HEK293 (cell line): Measurements from ENCODE around the gene ASPDH.

Experiments
- CTCF ChIA-PET: fragments of 350-600 bp; formaldehyde crosslinking; extraction: SDS; loops from one replicate; lab custom pipeline; 2021; ENCODE audit warnings: antibody characterized with exemption; lab: Yijun Ruan, JAX
- POLR2A ChIA-PET: fragments of 300-600 bp; formaldehyde crosslinking; extraction: SDS; loops from one replicate; lab custom pipeline; 2020; ENCODE audit warnings: antibody characterized with exemption, inconsistent platforms; lab: Yijun Ruan, JAX
- H3K27ac ChIP-seq: fragments of 200-500 bp; sonication (Bioruptor generic); 2 replicates; pipeline ENCODE4 v1.5.1; 2014; ENCODE audit warnings: low read depth, low read length, control low read depth, inconsistent platforms; ENCODE audit errors: extremely low read depth
- H3K36me3 ChIP-seq, 2 experiments: fragments of 200-500 bp in 1 of 2; sonication (Bioruptor generic) in 1 of 2; 1 replicate in 1 of 2; 2 replicates in 1 of 2; pipeline ENCODE4 v1.5.1; 2014 to 2017; ENCODE audit warnings: inconsistent platforms in 2 of 2, low read length in 2 of 2; ENCODE audit not compliant: control insufficient read depth in 2 of 2, insufficient read depth in 1 of 2
- H3K4me1 ChIP-seq: fragments of 200-500 bp; sonication (Bioruptor generic); 2 replicates; pipeline ENCODE4 v1.5.1; 2014; ENCODE audit warnings: mild to moderate bottlenecking, low read length, inconsistent platforms; ENCODE audit not compliant: control insufficient read depth, insufficient read depth
- H3K4me3 ChIP-seq: 2 replicates; pipeline ENCODE4 v1.5.1; 2011; ENCODE audit warnings: low read depth, mild to moderate bottlenecking, control low read depth, low read length, moderate library complexity
- H3K9me3 ChIP-seq: fragments of 200-500 bp; sonication (Bioruptor generic); 2 replicates; pipeline ENCODE4 v1.5.1; 2014; ENCODE audit warnings: low read depth, low read length, inconsistent platforms; ENCODE audit not compliant: control insufficient read depth, insufficient read depth
- BCL11A ChIP-seq: fragments of 450-650 bp; formaldehyde crosslinking; IDR thresholded peaks from 2 replicates; pipeline ENCODE4 v1.5.1; 2016; ENCODE audit warnings: low read depth, missing biosample characterization, missing genetic modification characterization
- GLIS2 ChIP-seq: fragments of 450-650 bp; formaldehyde crosslinking; IDR thresholded peaks from 2 replicates; pipeline ENCODE4 v1.5.1; 2016; ENCODE audit warnings: missing biosample characterization, missing genetic modification characterization
- HOXA7 ChIP-seq: sonication (generic); formaldehyde crosslinking; IDR thresholded peaks from 2 replicates; pipeline ENCODE4 v1.8.1; 2022; ENCODE audit warnings: missing genetic modification reagents, borderline replicate concordance
- HOXD13 ChIP-seq: sonication (generic); formaldehyde crosslinking; IDR thresholded peaks from 2 replicates; pipeline ENCODE4 v1.8.0; 2022; ENCODE audit warnings: missing genetic modification reagents, borderline replicate concordance
- IKZF3 ChIP-seq: fragments of 450-650 bp; IDR thresholded peaks from 2 replicates; pipeline ENCODE4 v1.5.0; 2018; ENCODE audit warnings: missing biosample characterization, mild to moderate bottlenecking, missing genetic modification characterization, moderate library complexity
- KLF1 ChIP-seq: fragments of 450-650 bp; formaldehyde crosslinking; IDR thresholded peaks from 2 replicates; pipeline ENCODE4 v1.5.1; 2016; ENCODE audit warnings: missing biosample characterization, missing genetic modification characterization
- SETDB1 ChIP-seq: IDR thresholded peaks from one replicate; pipeline ENCODE4 v1.6.1; 2017; ENCODE audit warnings: mild to moderate bottlenecking, low read length, moderate library complexity, mixed read lengths; ENCODE audit not compliant: insufficient read length
- SP2 ChIP-seq: fragments of 450-650 bp; formaldehyde crosslinking; IDR thresholded peaks from 2 replicates; pipeline ENCODE4 v1.5.1; 2016; ENCODE audit warnings: missing biosample characterization, missing genetic modification characterization
- ZBTB1 ChIP-seq: fragments of 450-650 bp; formaldehyde crosslinking; IDR thresholded peaks from 2 replicates; pipeline ENCODE4 v1.5.1; 2016; ENCODE audit warnings: missing biosample characterization, missing genetic modification characterization
- ZFHX2 ChIP-seq: fragments of 450-650 bp; formaldehyde crosslinking; conservative IDR thresholded peaks from 2 replicates; pipeline ENCODE4 v1.5.1; 2016; ENCODE audit warnings: missing biosample characterization, missing genetic modification characterization
- ZFP69B ChIP-seq: fragments of 450-650 bp; formaldehyde crosslinking; IDR thresholded peaks from 2 replicates; pipeline ENCODE4 v1.5.1; 2016; ENCODE audit warnings: missing biosample characterization, missing genetic modification characterization
- ZNF302 ChIP-seq: fragments of 450-650 bp; formaldehyde crosslinking; IDR thresholded peaks from 2 replicates; pipeline ENCODE4 v1.5.1; 2016; ENCODE audit warnings: missing biosample characterization, missing genetic modification characterization, low read depth
- ZNF335 ChIP-seq: fragments of 450-650 bp; formaldehyde crosslinking; conservative IDR thresholded peaks from 2 replicates; pipeline ENCODE4 v1.5.1; 2016; ENCODE audit warnings: missing biosample characterization, missing genetic modification characterization
- ZNF416 ChIP-seq: fragments of 450-650 bp; formaldehyde crosslinking; IDR thresholded peaks from 2 replicates; pipeline ENCODE4 v1.5.1; 2016; ENCODE audit warnings: missing biosample characterization, missing genetic modification characterization
- ZNF423 ChIP-seq: fragments of 450-650 bp; formaldehyde crosslinking; IDR thresholded peaks from 2 replicates; pipeline ENCODE4 v1.5.1; 2016; ENCODE audit warnings: missing biosample characterization, missing genetic modification characterization
- ZNF664 ChIP-seq: fragments of 450-650 bp; formaldehyde crosslinking; IDR thresholded peaks from 2 replicates; pipeline ENCODE4 v1.5.1; 2016; ENCODE audit warnings: missing biosample characterization, missing genetic modification characterization
- ZNF692 ChIP-seq: fragments of 450-650 bp; formaldehyde crosslinking; IDR thresholded peaks from 2 replicates; pipeline ENCODE4 v1.5.1; 2016; ENCODE audit warnings: missing biosample characterization, missing genetic modification characterization
- ZNF791 ChIP-seq: fragments of 450-650 bp; formaldehyde crosslinking; IDR thresholded peaks from 2 replicates; pipeline ENCODE4 v1.5.1; 2016; ENCODE audit warnings: missing biosample characterization, missing genetic modification characterization
- ZNF843 ChIP-seq: fragments of 450-650 bp; formaldehyde crosslinking; IDR thresholded peaks from 2 replicates; pipeline ENCODE4 v1.5.1; 2016; ENCODE audit warnings: missing biosample characterization, missing genetic modification characterization
- ZSCAN5A ChIP-seq: fragments of 450-650 bp; formaldehyde crosslinking; IDR thresholded peaks from 2 replicates; pipeline ENCODE4 v1.5.1; 2016; ENCODE audit warnings: missing biosample characterization, missing genetic modification characterization
- TF ChIP-seq, protein P1 (sequence below): fragments of 450-650 bp; formaldehyde crosslinking; IDR thresholded peaks from 2 replicates; pipeline ENCODE4 v1.5.1; 2016; ENCODE audit warnings: missing biosample characterization, missing genetic modification characterization
- TF ChIP-seq, protein P2 (sequence below): fragments of 450-650 bp; formaldehyde crosslinking; IDR thresholded peaks from 2 replicates; pipeline ENCODE4 v1.5.1; 2017; ENCODE audit warnings: missing biosample characterization, missing genetic modification characterization
- TF ChIP-seq, protein P3 (sequence below): fragments of 450-650 bp; formaldehyde crosslinking; IDR thresholded peaks from 2 replicates; pipeline ENCODE4 v1.5.1; 2017; ENCODE audit warnings: missing biosample characterization, missing genetic modification characterization

The ASPDH gene

GRCh38 chr19:50501568-50502475 is 11.9 kb downstream of the ASPDH start:
- H3K36me3 ChIP-seq: no peaks in the 10 kb centered on the region; a peak in 1 of 3 replicates
- ChIA-PET CTCF (interaction anchor here (0.6 to 2.3 kb wide), 4 partner anchors 23 to 57 kb away, joined by 4 to 7 read pairs (median 6); no protein-coding TSS in a partner anchor), POLR2A (interaction anchor here (1.0 kb wide), 1 partner anchor 9 kb away, joined by 4 read pairs; the partner anchor contains the start of gene JOSD2)
- H3K4me1 ChIP-seq: peaks cover 7% of the 10 kb centered on the region
- TF ChIP-seq GLIS2 (peak; percentile 34; the same call in 1 of the 2 replicates), SP2 (tag by site-specific recombination) (0 out of 2 replicates have a peak, but pooled peaks have one; percentile 18), ZFP69B (tag by site-specific recombination) (peak; percentile 75; the same call in 1 of the 2 replicates), KLF1 (tag by site-specific recombination) (peak; percentile 54; the same call in 1 of the 2 replicates), ZNF843 (no peak), ZNF302 (tag by site-specific recombination) (no peak), ZNF664 (tag by site-specific recombination) (no peak), ZNF692 (peak; percentile 20; the same call in 1 of the 2 replicates)
- TF ChIP-seq, protein P1, sequence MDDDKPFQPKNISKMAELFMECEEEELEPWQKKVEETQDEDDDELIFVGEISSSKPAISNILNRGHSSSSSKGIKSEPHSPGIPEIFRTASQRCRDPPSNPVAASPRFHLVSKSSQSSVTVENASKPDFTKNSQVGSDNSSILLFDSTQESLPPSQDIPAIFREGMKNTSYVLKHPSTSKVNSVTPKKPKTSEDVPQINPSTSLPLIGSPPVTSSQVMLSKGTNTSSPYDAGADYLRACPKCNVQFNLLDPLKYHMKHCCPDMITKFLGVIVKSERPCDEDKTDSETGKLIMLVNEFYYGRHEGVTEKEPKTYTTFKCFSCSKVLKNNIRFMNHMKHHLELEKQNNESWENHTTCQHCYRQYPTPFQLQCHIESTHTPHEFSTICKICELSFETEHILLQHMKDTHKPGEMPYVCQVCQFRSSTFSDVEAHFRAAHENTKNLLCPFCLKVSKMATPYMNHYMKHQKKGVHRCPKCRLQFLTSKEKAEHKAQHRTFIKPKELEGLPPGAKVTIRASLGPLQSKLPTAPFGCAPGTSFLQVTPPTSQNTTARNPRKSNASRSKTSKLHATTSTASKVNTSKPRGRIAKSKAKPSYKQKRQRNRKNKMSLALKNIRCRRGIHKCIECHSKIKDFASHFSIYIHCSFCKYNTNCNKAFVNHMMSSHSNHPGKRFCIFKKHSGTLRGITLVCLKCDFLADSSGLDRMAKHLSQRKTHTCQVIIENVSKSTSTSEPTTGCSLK (tag by site-specific recombination): no peak
- TF ChIP-seq, protein P2, sequence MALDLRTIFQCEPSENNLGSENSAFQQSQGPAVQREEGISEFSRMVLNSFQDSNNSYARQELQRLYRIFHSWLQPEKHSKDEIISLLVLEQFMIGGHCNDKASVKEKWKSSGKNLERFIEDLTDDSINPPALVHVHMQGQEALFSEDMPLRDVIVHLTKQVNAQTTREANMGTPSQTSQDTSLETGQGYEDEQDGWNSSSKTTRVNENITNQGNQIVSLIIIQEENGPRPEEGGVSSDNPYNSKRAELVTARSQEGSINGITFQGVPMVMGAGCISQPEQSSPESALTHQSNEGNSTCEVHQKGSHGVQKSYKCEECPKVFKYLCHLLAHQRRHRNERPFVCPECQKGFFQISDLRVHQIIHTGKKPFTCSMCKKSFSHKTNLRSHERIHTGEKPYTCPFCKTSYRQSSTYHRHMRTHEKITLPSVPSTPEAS (tag by site-specific recombination): no peak
- no peak overlapping the region for H3K4me3 ChIP-seq
- no peak overlapping the region for H3K27ac ChIP-seq
- no peaks in the 10 kb centered on the region for H3K9me3 ChIP-seq

DNA sequence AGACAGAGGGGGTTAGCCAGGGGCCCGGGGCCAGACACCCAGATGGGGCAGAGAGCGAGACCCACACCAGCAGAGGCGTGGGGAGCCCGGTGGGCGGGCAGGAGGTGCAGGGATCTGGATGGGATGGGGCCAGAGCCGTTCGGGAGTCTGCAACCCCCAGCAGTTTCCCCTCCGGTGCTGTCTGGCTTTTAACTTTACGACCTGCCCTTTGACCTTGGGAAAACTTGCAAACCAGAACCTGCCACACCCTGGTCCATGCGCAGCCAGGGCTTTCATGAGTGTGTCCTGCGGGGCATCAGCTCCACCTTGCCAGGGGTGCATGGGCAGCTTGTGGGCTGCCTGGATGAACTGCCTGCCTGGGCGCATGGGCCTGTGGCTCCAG is 12.5 kb downstream of the ASPDH start:
- Histone ChIP-seq H3K9me3 (no peaks in the 10 kb centered on the region), H3K4me1 (peaks cover 7% of the 10 kb centered on the region), H3K27ac (no peak overlapping the region), H3K36me3 (no peaks in the 10 kb centered on the region; a peak in 1 of 3 replicates), H3K4me3 (no peak overlapping the region)
- TF ChIP-seq HOXD13 (CRISPR knock-in tag) (0 out of 2 replicates have a peak, but pooled peaks have one; percentile 13), SETDB1 (no peak), ZFHX2 (peak; percentile 35; the same call in 1 of the 2 replicates), ZNF423 (no peak), BCL11A (tag by site-specific recombination) (peak; percentile 24; the same call in 1 of the 2 replicates), ZSCAN5A (tag by site-specific recombination) (no peak), IKZF3 (tag by site-specific recombination) (no peak), ZNF416 (tag by site-specific recombination) (no peak), ZBTB1 (tag by site-specific recombination) (no peak), HOXA7 (CRISPR knock-in tag) (no peak), ZNF791 (tag by site-specific recombination) (no peak), ZNF335 (tag by site-specific recombination) (0 out of 2 replicates have a peak, but pooled peaks have one; percentile 16)
- TF ChIP-seq, protein P3, sequence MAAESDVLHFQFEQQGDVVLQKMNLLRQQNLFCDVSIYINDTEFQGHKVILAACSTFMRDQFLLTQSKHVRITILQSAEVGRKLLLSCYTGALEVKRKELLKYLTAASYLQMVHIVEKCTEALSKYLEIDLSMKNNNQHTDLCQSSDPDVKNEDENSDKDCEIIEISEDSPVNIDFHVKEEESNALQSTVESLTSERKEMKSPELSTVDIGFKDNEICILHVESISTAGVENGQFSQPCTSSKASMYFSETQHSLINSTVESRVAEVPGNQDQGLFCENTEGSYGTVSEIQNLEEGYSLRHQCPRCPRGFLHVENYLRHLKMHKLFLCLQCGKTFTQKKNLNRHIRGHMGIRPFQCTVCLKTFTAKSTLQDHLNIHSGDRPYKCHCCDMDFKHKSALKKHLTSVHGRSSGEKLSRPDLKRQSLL: no peak
- POLR2A ChIA-PET: interaction anchor here (1.0 kb wide), 1 partner anchor 10 kb away, joined by 4 read pairs; the partner anchor contains the start of gene JOSD2
- CTCF ChIA-PET: interaction anchor here (0.6 to 2.3 kb wide), 2 partner anchors 22 to 58 kb away, joined by 6 to 7 read pairs; no protein-coding TSS in a partner anchor
